HG03280 (cell line): ENCODE results near the gene SHC3.

ENCODE experiments used
- ATAC-seq: cut with Tn5 transposase; IDR thresholded peaks from one replicate; pipeline ENCODE4 v1.9.1; 2021; ENCODE audit warnings: mild to moderate bottlenecking, moderate library complexity; ENCODE audit not compliant: unreplicated experiment

SHC3 gene

DNA sequence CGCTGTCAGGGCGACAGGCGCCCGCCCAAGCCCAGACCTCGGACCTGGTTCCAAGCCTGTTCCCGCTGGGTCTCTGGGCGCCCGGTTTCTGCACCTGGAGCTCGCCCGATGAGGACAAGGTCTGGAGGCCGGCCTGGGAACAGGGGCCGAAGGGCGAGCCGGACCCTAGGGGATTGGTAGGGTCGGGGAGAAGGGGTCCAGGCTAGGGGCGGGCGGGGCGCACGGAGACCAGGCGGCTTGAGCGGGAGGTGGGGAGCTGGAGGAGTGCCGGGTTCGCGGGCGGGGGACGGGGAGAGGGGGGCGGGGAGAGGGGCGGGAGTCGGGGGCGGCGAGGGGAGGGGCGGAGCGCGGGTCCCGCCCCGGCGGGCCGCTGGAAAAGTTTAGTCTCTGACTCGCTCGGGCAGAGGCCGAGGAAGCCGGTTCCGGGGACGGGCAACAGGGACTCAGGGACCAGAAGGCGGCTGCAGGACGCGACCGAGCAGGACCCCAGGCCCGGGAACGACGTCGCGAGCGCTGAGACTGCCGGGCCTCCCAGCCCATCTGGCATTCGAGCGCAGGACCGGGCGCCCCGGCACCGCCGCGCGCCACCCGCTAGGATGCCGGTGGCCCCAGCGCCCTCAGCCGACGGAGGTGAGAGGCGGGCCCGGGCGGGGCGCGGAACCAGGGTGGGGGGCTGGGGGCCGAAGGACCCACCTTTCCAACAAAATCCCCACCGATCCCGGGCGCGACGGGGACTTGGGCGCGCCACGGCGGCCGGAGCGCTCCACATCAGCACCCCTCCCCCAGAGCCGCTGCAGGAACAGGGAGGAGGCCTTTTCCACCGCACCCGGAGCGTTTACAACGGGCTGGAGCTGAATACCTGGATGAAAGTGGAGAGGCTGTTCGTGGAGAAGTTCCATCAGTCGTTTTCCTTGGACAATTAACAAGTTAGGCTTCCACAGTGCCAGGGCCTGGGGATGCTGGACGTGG lies 187.3 kb downstream of the SHC3 start, which contains the start of gene S1PR3:
TSS of gene S1PR3 (plus strand) at position 403 of the 969 bp plus-strand sequence. CDS start 9,733 bp downstream, outside the sequence.
- ATAC-seq: no peak

DNA sequence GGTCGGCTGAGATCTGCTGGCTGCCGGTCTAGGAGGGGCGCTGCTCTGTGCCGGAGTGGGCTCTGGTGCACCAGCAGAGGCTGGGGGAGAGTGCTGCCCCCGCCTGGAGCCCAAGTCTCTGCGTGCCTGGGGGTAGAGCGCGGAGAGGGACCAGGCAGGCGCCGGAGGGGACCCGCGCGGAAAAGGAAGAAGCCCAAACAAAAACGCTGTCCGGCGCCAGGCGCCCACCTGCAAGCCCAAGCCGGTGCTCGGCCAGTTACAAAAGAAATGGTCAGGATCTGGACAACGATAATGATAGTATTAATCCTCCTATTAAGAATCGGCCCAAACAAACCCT lies 187.9 kb downstream of the SHC3 start:
- no peak for ATAC-seq

DNA sequence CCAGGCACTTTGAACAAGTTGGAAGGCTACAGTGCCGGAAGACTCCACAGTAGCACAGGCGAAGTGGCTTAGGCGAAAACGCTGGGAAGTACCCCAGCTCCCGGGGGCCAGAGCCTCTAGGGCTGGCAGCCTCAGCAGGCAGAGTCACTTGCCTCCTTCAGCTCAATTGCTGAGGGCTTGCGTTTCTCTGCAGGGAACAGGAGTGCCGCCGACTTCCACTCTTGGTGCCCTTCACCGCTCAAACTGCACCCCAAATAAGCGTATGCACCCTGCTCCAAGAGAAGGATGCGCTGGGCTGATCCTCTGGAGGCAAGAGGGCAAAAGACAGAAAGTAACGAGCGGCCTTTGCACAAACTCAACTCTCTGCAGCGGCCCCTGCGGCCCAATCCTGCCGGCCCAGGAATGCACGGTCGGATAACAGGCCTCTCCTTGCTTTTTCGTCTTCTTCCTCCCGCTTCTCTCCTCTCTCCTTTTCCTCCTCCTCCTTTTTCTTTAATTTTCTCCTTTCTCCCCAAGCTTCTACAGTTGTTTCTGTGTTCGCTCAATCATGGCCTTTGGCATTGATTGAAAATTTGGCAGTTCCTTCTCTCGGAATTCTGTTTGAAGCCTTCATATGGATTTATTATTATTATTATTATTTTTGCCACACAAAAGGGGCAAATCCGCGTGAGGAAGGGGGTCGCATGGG lies 188.4 kb downstream of the SHC3 start:
- ATAC-seq: no peak

DNA sequence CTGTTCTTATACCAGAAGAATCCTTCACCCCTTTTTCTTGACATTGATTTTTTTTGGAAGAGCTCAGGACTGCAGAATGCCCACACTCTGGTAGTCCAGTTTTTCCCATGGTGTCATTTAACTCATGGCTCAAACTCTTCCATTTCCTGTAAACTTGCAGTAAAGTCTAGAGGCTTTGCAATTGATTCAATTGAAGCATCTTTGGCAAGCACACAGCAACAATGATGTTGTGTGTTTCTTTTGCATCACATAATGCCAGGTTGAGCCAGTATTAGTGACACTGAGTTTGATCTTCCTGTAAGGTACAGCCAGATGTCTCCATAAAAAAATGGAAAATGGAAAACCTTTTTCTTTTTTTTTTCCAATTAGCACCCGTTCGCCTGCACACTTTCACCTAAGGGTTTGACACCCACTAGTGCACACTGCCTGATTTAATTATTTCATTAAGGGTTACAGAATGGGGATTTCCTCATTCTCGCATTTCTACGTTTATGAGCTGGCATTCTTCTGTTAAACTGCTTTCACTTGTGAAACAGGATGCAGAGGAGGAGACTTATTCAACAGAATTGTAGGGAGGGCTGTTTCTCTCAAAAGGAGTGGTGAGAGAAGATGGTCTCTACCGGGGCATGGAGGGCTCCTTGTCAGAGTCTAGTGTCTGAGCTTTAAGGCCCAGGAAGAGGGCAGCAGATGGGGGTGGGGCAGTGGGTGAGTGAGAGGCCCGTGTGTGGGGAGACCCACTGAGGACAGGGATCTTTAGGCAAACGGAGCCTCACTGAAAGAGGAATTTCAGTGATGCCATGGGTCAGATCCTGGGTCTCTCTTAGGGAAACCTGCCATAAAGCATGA lies 189.6 kb downstream of the SHC3 start:
- ATAC-seq: no peak

DNA sequence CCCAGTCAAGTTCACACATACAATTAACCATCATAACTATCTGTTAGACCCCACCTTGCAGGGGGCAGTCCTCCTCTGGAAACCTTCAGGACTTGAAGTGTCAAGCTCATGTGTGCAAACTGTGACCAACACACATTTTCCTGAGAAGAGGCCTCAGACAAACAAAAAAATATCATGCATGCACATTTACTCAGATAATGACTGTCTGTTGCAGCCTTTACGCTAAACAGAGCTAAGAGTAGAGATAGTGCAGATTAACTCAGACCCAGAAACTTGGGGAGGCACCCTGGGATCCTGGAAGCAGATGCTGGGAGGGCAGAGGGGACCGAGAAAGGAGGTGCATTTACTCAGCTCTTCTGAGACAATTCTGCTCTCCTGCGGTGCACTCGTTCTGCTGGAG lies 191.0 kb downstream of the SHC3 start:
- ATAC-seq: no peak

DNA sequence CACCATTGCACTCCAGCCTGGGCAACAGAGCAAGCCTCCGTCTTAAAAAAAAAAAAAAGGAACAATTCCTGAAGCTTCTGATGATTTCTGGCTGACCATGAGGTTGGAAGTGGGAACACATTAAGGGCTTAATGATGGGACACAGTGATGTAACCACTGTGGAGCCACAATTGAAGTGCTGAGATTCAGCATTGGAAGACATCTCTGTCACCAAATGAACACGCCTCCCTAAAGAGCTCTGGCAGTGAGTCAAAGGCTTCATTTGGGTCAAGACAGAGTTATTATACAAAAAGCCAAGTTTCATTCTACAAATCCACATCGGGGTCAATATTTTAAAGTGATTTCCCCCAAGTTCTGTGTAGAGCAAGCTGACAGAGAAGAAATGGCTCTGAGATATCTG lies 191.8 kb downstream of the SHC3 start:
- ATAC-seq: no peak

DNA sequence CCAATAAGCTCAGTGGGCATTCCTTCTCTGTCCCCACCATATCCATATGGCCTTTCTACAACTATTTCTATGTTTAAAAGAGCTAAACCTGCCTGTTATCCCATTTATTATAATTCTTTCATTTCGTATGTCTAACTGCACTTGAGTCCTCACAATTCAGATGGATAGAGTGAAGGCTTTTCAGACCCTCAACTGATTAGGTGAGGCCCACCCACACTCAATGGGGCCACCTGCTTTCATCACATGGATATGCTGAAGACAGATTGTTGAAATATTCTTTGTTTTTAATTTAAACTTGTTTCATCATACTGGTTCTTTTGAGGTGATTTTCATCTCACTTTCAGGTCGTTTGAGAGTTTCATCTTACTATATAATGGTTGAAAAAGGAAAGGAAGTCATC lies 193.0 kb downstream of the SHC3 start:
- ATAC-seq: no peak

DNA sequence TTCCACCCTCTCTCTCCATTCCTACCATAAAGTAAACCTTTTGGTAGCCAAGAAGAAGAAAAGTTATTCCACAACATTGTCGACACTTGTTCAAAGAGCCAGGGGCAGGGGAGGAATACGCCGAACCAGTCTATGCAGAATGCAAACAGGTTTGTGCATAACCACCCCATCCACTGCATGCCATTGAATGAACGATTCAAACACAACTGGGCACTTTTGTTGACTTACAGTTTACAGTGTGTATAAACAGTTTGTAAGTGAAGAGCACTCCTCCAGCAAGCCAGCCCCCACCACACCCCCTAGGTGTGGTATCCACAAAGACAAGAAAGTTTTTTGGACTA lies 194.1 kb downstream of the SHC3 start:
- ATAC-seq: no peak

DNA sequence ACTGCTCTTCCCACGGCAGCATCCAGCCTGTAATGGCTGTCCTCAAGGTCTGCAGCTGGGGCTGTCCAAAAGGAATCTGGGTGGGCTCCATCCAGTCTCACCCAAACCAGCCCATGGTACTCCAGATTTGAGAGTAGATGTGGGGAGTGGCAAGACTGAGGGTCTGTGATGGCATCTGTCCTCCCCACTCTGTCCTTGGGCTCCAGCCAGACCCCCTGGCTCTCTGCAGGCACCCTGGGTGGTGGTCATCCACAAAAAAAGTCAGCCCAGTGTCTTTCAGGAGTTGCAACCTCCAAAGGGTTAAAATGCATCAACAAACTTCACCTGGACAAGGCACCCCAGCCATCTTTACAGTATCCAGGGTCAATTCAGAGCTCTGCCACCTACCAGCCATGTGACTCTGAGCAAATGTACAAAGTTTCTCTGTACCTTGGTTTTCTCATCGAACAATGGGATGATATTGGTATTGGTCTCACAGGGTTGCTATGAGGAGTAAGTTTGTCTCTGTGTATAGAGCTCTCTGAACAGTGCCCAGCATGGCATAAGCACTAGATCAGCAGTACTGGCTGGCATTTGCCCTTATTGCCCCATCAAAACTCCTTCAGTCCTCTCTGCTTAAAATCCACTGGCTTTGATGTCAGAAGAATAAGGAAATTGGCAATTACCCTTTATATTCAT lies 194.6 kb downstream of the SHC3 start:
- ATAC-seq: no peak

DNA sequence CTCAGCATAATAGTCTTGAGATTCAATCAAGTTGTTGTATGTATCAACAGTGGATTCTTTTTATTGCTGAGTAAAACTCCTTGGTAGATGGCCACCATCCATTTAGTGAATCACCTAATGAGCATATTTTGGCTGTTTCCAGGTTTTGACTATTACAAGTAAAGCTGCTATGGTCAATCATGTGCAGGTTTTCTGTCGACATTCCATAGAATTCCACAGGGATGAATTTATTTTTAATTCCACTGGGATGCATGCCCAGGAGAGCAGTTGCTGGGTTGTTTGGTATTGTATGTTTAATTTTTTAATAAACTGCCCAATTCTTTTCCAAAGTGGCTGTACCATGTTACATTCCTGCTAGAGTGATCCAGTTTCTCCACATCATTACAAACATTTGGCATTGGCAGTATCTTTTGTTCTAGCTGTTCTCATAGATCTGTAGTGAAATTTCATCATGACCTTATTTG lies 197.8 kb downstream of the SHC3 start:
- no peak for ATAC-seq

DNA sequence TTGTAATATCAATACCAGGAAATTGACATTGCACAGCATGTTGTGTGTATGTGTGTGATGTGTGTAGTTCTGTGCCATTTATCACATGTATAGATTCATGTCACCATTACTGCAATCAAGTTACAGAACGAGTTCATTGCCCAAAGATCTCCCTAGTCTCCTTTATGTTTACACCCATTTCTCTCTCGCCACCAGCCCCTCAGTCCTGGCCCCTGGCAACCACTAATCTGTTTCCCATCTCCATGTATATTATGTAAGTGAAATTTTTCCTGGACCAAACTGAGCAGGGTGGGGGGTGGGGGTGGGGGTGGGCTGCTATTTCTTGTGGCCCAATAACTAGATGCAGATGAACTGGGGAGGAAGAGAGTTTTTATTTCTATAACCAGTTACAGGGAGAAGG lies 198.8 kb downstream of the SHC3 start:
- ATAC-seq: no peak

DNA sequence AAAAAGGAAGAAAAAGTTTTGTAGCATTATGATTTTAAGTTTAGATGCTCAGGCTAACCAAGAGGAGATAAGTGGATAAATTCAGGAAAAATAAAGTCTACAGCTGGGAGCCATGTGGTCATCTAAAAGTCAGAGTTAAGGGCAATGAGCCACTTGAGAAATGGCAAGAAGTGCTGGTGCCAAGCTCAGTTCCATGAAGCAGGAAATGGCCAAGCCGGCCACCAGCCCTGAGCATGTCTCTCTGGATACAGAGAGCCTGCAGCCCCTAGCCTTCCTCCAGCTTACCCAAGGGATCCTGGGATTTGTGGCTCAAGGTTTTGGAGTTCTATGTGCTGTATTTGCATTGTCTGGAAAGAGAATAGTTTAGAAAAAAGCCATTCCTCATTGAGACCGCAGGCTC lies 199.6 kb downstream of the SHC3 start:
- no peak for ATAC-seq

DNA sequence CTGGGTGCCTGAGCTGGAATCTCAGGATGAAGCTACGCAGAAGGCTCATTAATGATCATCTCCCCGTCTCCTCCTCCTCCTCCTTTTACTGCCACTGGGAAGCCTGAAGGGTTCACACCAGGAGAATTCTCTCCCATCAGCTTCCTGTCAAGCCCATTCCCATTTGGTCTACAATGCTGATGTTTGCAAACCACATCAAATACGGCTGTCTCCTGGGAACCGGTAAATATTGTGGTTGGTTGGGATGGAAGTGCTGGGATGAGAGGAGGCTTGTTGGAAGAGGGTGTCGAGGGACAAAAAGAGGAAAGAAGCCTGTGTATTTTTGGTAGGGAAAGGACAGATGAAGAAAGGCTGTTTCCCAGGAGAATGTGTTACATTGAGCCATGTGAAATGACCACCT lies 200.6 kb downstream of the SHC3 start:
- ATAC-seq: no peak

DNA sequence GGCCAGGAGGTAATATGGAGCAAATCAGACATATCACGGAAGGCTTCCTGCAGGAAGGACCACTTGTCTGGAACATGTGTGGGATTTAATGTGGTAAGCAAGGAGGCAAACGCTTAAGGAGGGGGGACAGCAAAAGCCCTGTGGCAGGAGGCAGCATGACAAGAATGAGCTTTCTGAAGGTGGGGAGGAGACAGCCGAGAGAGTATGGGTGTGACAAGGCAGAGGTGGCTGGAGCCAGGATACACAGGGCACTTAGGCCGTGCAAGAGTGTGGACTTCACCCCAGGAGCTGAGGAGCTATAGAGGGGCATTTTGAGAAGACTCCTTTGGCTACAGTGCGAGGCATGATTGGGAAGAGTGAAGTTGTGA lies 201.7 kb downstream of the SHC3 start:
- no peak for ATAC-seq

DNA sequence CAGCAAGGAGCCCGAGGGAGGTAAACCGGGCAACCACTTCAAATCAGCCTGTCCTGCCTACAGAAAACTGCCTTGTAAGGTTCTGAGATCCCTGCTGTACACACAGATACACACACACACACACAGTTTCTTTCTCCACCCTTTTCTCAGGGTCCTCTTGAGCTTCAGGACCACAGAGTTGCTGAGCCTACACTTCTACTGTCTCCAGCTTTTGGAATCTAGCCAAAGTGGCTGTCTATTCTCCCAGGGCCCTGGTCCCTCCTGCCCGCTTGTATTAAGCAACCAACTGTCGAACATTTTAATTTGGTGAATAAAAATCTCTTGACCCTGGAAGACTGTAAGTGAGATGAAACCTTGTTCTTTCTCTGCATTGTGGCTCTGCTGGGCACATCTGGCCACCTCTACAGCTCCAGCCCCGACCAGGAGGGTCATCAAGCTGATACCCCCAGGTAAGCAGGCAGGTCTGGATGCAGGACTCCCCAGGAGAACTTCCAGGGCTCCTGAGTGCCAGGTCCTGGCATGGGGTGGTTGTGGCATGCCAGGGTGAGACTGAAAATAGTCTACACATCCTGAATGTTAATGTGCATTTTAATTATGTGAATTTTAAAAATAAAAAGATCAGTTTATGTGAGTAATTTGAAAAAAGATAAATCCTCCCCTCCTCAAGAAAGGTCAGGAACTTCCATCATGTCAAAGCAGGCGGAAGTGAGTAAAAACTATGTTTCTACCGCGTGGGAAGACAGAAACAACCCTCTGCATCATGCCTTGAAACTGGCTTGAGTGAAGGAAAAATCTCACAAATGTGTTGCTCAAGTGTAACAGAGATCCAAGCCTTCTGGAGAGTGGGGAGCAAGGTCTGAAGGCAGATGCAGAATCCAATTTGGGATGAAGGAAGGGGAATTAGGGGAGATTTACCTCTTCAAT lies 202.4 kb downstream of the SHC3 start:
- ATAC-seq: no peak

DNA sequence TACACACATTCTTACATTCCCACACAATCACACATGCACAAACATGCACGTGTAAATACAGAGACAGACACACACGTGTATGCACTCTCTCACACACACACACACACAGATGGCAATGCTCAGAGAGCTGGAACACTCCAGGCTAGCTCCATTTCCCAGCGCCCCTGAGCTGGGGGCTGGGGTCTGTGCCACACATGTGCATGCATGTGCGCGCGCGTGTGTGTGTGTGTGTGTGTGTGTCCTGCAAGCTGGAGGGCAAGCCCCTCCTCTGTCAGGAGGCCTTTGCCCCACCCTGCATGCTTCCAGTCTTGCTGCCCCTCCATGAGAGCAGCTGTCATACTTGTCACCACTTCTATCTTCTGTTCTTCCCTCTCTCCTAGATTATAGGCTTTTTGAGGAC lies 204.0 kb downstream of the SHC3 start:
- no peak for ATAC-seq

DNA sequence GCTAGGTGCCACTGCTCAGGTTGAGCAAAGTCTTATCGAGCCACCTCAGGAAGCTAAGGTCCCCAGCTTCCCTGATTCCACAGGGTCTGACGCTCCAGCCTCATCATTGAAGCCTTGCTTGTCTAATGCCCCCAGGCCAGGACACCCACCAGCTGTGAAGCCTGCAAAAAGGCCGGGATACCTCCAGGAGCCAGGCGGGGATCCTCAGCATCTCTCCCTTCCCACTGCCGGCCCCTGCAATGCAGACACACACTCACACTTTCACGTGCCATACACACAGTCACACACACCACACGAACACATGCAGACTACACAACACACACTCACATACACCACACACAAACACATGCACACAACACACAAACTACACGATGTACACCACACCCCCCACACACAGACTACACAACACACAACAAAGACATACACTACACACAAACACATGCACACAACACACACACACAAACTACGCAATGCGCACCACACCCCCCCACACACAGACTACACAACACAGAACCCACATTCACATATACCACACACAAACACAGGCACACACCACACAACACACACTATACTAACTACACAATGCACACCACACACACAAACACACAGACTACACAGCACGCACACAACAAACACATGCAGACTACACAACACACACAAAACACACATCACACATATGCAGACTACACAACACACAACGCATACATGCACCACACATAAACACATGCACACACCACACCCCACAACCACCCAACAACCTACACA lies 205.2 kb downstream of the SHC3 start:
- ATAC-seq: no peak

DNA sequence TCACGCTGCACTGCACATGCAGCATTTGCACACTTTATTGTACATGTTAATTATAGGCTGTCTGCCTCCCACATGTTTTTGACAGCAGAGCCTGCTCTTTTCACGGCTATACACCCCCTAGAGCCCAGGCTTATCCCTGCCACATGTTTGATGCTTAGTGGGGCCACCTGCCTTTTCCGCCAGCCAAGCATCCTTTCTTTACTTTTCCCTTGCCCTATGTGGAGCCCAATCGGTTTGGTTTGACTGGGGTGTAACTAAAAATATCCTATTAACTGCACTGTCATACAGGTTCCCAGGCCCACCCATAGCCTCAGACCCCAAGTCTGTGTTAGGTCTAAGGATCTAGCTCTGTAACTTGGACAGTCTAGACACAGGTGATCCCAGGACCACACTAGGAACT lies 206.2 kb downstream of the SHC3 start:
- ATAC-seq: no peak
